ENCODE measurements around the gene HECTD1.
"Not testable (repeated sequence)": the region's sequence is repeated elsewhere in the genome, so short reads cannot be mapped to it uniquely, and the experiment has no call there.

Gene HECTD1

DNA sequence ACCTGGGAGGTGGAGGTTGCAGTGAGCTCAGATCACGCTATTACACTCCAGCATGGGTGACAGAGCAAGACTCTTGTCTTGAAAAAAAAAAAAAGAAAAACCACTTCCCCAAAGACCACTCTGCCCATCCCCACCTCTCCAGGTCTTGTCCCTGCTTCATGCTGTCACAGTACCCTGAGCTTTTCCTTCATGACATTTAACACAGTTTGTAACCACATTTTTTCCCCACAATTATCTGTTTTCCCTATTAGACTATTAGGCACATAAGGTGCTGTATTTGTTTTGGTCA is 6.9 kb downstream of the HECTD1 start:
- DNase-seq (ENCODE audit: extremely low read depth, low read depth) = no peak
- no peak for TF ChIP-seq CTCF (IDR thresholded peaks at IDR 0.05; ENCODE audit: low read depth, low read length)

- no peak for DNase-seq (ENCODE audit: extremely low read depth, low read depth)
- no peak for TF ChIP-seq CTCF (IDR thresholded peaks at IDR 0.05; ENCODE audit: low read depth, low read length)
Measured at GRCh38 chr14:31197671-31198070, 9.9 kb downstream of the HECTD1 start.

DNA sequence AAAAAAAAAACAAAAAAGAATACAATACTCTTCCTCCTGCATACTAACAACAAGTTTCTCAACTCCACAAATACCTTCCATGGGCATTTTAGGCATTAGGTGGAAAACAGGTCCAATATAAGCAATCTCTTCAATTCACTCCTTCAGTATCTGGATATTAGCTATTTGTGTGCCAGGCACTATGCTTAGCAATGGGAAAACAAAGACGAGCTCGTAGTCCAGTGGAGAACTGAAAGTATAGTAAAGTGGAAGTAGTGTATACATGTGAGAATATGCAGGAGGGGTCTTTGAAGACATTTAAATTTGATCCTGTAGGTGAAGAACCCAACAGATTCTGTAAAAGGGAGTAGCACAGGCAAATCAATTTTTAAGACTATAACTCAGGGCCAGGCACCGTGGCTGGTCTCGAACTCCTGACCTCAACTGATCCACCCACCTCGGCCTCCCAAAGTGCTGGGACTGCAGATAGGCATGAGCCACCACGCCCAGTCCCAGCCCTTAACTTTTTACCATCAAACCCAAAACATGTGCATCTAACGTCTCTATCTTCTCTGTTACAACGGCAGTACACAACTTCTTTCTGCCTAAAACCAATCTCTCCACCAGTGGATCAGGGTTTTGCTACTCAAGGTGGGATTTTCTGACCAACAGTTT is 10.6 kb downstream of the HECTD1 start:
- no peak for DNase-seq (ENCODE audit: extremely low read depth, low read depth)
- TF ChIP-seq CTCF (IDR thresholded peaks at IDR 0.05; ENCODE audit: low read depth, low read length) = no peak

GRCh38 chr14:31194661-31195060 is 12.9 kb downstream of the HECTD1 start:
- TF ChIP-seq CTCF (IDR thresholded peaks at IDR 0.05; ENCODE audit: low read depth, low read length) = no peak
- DNase-seq (ENCODE audit: extremely low read depth, low read depth) = no peak

DNA sequence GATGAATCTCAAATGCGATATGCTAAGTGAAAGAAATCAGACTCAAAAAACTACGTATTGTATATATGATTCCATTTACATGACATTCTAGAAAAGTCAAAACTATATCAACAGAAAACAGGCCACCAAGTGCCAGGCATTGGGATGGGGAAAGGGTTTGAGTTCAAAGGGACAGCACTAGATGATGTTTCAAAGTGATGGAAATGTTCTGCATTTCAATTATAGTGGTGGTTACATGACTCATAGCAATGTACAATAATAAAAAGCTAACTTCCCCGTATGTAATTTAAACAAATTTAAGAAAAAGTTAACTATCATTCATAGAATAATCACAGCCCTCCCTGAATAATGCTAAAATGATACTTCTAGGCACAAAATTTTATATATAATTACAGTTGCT is 13.5 kb downstream of the HECTD1 start:
- no peak for DNase-seq (ENCODE audit: extremely low read depth, low read depth)
- no peak for TF ChIP-seq CTCF (IDR thresholded peaks at IDR 0.05; ENCODE audit: low read depth, low read length)

DNA sequence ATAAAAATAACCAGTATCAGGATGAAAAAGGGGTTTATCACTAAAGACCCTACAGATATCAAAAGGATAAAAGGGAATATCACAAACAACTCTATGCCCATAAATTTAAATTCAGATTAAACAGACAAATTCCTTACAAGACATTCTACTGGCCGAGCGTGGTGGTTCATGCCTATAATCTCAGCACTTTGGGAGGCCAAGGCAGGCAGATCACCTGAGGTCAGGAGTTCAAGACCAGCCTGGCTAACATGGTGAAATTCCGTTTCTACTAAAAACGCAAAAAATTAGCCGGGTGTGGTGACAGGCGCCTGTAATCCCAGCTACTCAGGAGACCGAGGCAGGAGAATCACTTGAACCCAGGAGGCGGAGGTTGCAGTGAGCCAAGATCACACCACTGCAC is 15.0 kb downstream of the HECTD1 start:
- DNase-seq (ENCODE audit: extremely low read depth, low read depth) = not testable (repeated sequence)

GRCh38 chr14:31190717-31191263 is 16.8 kb downstream of the HECTD1 start:
- no peak for DNase-seq (ENCODE audit: extremely low read depth, low read depth)
- TF ChIP-seq CTCF (IDR thresholded peaks at IDR 0.05; ENCODE audit: low read depth, low read length) = no peak

DNA sequence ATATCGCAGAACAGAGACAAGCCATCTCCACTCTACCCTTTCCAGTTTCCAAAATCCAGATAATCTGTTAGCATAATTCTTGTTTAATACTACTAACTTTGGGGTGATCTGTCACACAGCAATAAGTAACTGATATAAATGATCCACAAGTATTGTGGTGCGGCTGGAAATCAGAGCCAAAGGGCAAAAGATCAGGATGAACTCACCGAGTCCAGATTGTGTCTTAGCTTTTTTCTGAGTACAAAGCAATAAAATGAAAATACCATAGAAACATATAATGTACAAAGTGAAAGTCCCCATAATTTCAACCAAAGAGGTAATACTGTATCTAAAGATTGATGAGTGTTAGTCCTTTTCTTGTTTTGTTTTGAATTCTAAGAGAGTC is 17.4 kb downstream of the HECTD1 start:
- DNase-seq (ENCODE audit: extremely low read depth, low read depth) = no peak
- no peak for TF ChIP-seq CTCF (IDR thresholded peaks at IDR 0.05; ENCODE audit: low read depth, low read length)

Data from AG09319 (cell line).